Liver (tissue), 9 donors: ENCODE measurements around the gene SHC3. TPM values are rescaled to one million over a fixed set of nuclear protein-coding genes. Genes with fewer than 3 reads are reported as not detected.

Source experiments
- DNase-seq: peaks from one replicate; pipeline ENCODE4 v3.0.0-alpha.2; 2017; ENCODE audit warnings: low spot score
- H3K27ac ChIP-seq, 2 donors: one replicate each; pipeline ENCODE4 v1.7.0; 2013; ENCODE audit warnings: inconsistent platforms in 2 of 2, low read length in 2 of 2, control low read depth in 1 of 2, low read depth in 1 of 2, mild to moderate bottlenecking in 1 of 2
- H3K27me3 ChIP-seq, 4 donors: one replicate each; pipeline versions ENCODE4 v1.6.1 to v1.7.0; 2013; ENCODE audit warnings: low read length in 3 of 4, inconsistent platforms in 1 of 4, mild to moderate bottlenecking in 1 of 4, moderate library complexity in 1 of 4; ENCODE audit not compliant: control insufficient read depth in 4 of 4, insufficient read depth in 4 of 4
- H3K36me3 ChIP-seq, 4 donors: one replicate each; pipeline versions ENCODE4 v1.6.1 to v1.7.0; 2013; ENCODE audit warnings: low read length in 3 of 4, mild to moderate bottlenecking in 3 of 4, low read depth in 1 of 4, moderate library complexity in 1 of 4; ENCODE audit not compliant: control insufficient read depth in 4 of 4, insufficient read depth in 3 of 4
- H3K4me1 ChIP-seq, 4 donors: one replicate each; pipeline versions ENCODE4 v1.6.1 to v1.7.0; 2013; ENCODE audit warnings: low read length in 3 of 4, mild to moderate bottlenecking in 3 of 4, moderate library complexity in 1 of 4; ENCODE audit not compliant: control insufficient read depth in 4 of 4, insufficient read depth in 4 of 4
- H3K4me3 ChIP-seq, 3 donors: one replicate each; pipeline versions ENCODE4 v1.6.1 to v1.7.0; 2013; ENCODE audit warnings: low read length in 3 of 3, control low read depth in 1 of 3, low read depth in 1 of 3, mild to moderate bottlenecking in 1 of 3
- H3K9ac ChIP-seq, 2 donors: one replicate each; pipeline ENCODE4 v1.7.0; 2013; ENCODE audit warnings: low read length in 2 of 2, mild to moderate bottlenecking in 2 of 2, moderate library complexity in 2 of 2, control low read depth in 1 of 2, low read depth in 1 of 2
- H3K9me3 ChIP-seq, 4 donors: one replicate each; pipeline versions ENCODE4 v1.6.1 to v1.7.0; 2013; ENCODE audit warnings: low read length in 3 of 4; ENCODE audit not compliant: control insufficient read depth in 4 of 4
- CTCF ChIP-seq: fragments of 150-350 bp; IDR thresholded peaks from 2 replicates; pipeline ENCODE4 v1.5.1; 2017; ENCODE audit warnings: improper control_type of control experiment, low read depth, low read length; ENCODE audit not compliant: missing input control
- EGR1 ChIP-seq, 2 donors: IDR thresholded peaks; 2 replicates each; pipeline ENCODE4 v1.6.1; 2016 to 2018; ENCODE audit warnings: antibody characterized with exemption in 2 of 2, low read depth in 2 of 2
- FOXA1 ChIP-seq: IDR thresholded peaks from 2 replicates; pipeline ENCODE4 v1.6.1; 2016; ENCODE audit warnings: antibody characterized with exemption
- FOXA2 ChIP-seq: IDR thresholded peaks from 2 replicates; pipeline ENCODE4 v1.6.1; 2016; ENCODE audit warnings: antibody characterized with exemption
- GABPA ChIP-seq, 2 donors: IDR thresholded peaks in 1 of 2; conservative IDR thresholded peaks in 1 of 2; 2 replicates each; pipeline ENCODE4 v1.6.1; 2016; ENCODE audit warnings: antibody characterized with exemption in 2 of 2, mild to moderate bottlenecking in 1 of 2, moderate library complexity in 1 of 2
- HNF4A ChIP-seq, 2 donors: conservative IDR thresholded peaks; 2 replicates each; pipeline ENCODE4 v1.6.1; 2016; ENCODE audit warnings: antibody characterized with exemption in 2 of 2, mild to moderate bottlenecking in 2 of 2
- HNF4G ChIP-seq: IDR thresholded peaks from 2 replicates; pipeline ENCODE4 v1.6.1; 2016; ENCODE audit warnings: antibody characterized with exemption
- JUND ChIP-seq, 2 donors: IDR thresholded peaks; 2 replicates each; pipeline ENCODE4 v1.6.1; 2016; ENCODE audit warnings: antibody characterized with exemption in 2 of 2
- NR2F2 ChIP-seq: IDR thresholded peaks from 2 replicates; pipeline ENCODE4 v1.6.1; 2016; ENCODE audit warnings: antibody characterized with exemption
- RAD21 ChIP-seq, 2 donors: IDR thresholded peaks; 2 replicates each; pipeline ENCODE4 v1.6.1; 2016; ENCODE audit warnings: antibody characterized with exemption in 2 of 2, mild to moderate bottlenecking in 2 of 2
- RXRA ChIP-seq, 2 donors: IDR thresholded peaks; 2 replicates each; pipeline ENCODE4 v1.6.1; 2017 to 2018; ENCODE audit warnings: antibody characterized with exemption in 2 of 2, mild to moderate bottlenecking in 1 of 2
- SP1 ChIP-seq: IDR thresholded peaks from 2 replicates; pipeline ENCODE4 v1.6.1; 2018; ENCODE audit warnings: antibody characterized with exemption, mild to moderate bottlenecking
- TAF1 ChIP-seq: conservative IDR thresholded peaks from 2 replicates; pipeline ENCODE4 v1.6.1; 2016; ENCODE audit warnings: antibody characterized with exemption, mild to moderate bottlenecking
- YY1 ChIP-seq: IDR thresholded peaks from 2 replicates; pipeline ENCODE4 v1.6.1; 2016; ENCODE audit warnings: antibody characterized with exemption, mild to moderate bottlenecking
- ZBTB33 ChIP-seq: IDR thresholded peaks from 2 replicates; pipeline ENCODE4 v1.6.1; 2016; ENCODE audit warnings: antibody characterized with exemption
- WGBS: extraction: QIAGEN DNeasy Blood & Tissue Kit; methylation state at CpG from one replicate; pipeline ENCODE4 v1.1.7; 2013; 5-methylcytosine and 5-hydroxymethylcytosine counted together
- polyA plus RNA-seq, 2 donors: library from polyadenylated mRNA; stranded (reverse) in 1 of 2; unstranded in 1 of 2; fragments of 200-250 nt in 1 of 2; fragments of >200 nt in 1 of 2; fragmentation: Nextera tagmentation in 1 of 2; extraction: Ambion mirVana in 1 of 2; gene quantifications; one replicate each; pipeline versions ENCODE4 v1.2.1 to v1.2.3, GENCODE V29; 2013 to 2015
- total RNA-seq, 2 donors: library from RNA; depleted of rRNA; stranded (reverse); fragments of >200 nt; gene quantifications; one replicate each; pipeline ENCODE4 v1.2.3, GENCODE V29; 2014
- TF ChIP-seq, protein P1 (sequence below): IDR thresholded peaks from 2 replicates; pipeline ENCODE4 v1.6.1; 2016; ENCODE audit warnings: antibody characterized with exemption, mild to moderate bottlenecking
- donor health status: healthy.
- donor health status: healthy.
- donor health status: healthy.
- donor health status: healthy.
- donor health status: healthy.

SHC3 gene
- total and polyA plus RNA-seq, 4 donors: 0.03 to 0.08 (median 0.04) TPM

- TF ChIP-seq RAD21 (IDR thresholded peaks at IDR 0.05) (no peak), JUND (IDR thresholded peaks at IDR 0.05) (no peak)
Observed at GRCh38 chr9:89154651-89155336, 23.8 kb downstream of the SHC3 start (continued).

GRCh38 chr9:89154218-89154617, 24.4 kb downstream of the SHC3 start:
- Histone ChIP-seq H3K9ac (no peak overlapping the region), H3K9me3 (no peaks in the 10 kb centered on the region), H3K4me1 (no peaks in the 10 kb centered on the region), H3K36me3 (no peaks in the 10 kb centered on the region), H3K27ac (no peak overlapping the region), H3K4me3 (no peak overlapping the region), H3K27me3 (no peaks in the 10 kb centered on the region)
- 73% methylated on average over 4 of the region's 4 CpGs for whole genome bisulfite sequencing
- DNase-seq: no peak
- TF ChIP-seq FOXA1: no peak
- TF ChIP-seq RAD21 (IDR thresholded peaks at IDR 0.05): no peak
- no peak for TF ChIP-seq HNF4G
- TF ChIP-seq HNF4A (conservative IDR thresholded peaks at IDR 0.05): no peak
- no peak for TF ChIP-seq FOXA2
- TF ChIP-seq NR2F2: no peak
- TF ChIP-seq ZBTB33: no peak
- TF ChIP-seq, protein P1, sequence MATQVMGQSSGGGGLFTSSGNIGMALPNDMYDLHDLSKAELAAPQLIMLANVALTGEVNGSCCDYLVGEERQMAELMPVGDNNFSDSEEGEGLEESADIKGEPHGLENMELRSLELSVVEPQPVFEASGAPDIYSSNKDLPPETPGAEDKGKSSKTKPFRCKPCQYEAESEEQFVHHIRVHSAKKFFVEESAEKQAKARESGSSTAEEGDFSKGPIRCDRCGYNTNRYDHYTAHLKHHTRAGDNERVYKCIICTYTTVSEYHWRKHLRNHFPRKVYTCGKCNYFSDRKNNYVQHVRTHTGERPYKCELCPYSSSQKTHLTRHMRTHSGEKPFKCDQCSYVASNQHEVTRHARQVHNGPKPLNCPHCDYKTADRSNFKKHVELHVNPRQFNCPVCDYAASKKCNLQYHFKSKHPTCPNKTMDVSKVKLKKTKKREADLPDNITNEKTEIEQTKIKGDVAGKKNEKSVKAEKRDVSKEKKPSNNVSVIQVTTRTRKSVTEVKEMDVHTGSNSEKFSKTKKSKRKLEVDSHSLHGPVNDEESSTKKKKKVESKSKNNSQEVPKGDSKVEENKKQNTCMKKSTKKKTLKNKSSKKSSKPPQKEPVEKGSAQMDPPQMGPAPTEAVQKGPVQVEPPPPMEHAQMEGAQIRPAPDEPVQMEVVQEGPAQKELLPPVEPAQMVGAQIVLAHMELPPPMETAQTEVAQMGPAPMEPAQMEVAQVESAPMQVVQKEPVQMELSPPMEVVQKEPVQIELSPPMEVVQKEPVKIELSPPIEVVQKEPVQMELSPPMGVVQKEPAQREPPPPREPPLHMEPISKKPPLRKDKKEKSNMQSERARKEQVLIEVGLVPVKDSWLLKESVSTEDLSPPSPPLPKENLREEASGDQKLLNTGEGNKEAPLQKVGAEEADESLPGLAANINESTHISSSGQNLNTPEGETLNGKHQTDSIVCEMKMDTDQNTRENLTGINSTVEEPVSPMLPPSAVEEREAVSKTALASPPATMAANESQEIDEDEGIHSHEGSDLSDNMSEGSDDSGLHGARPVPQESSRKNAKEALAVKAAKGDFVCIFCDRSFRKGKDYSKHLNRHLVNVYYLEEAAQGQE: no peak
- no peak for TF ChIP-seq JUND (IDR thresholded peaks at IDR 0.05)
- no peak for TF ChIP-seq EGR1 (IDR thresholded peaks at IDR 0.05; ENCODE audit: low read depth in 2 of 2)
- TF ChIP-seq CTCF: no peak

GRCh38 chr9:89153232-89154017, 25.2 kb downstream of the SHC3 start:
- Histone ChIP-seq H3K4me1 (no peaks in the 10 kb centered on the region), H3K4me3 (no peak overlapping the region), H3K9me3 (no peaks in the 10 kb centered on the region), H3K27ac (no peak overlapping the region), H3K36me3 (no peaks in the 10 kb centered on the region), H3K27me3 (no peaks in the 10 kb centered on the region), H3K9ac (no peak overlapping the region)
- 78% methylated on average over 14 of the region's 14 CpGs for WGBS
- no peak for DNase-seq
- TF ChIP-seq EGR1 (IDR thresholded peaks at IDR 0.05; ENCODE audit: low read depth in 2 of 2) (no peak), FOXA1 (no peak), TAF1 (no peak), HNF4A (conservative IDR thresholded peaks at IDR 0.05) (no peak), FOXA2 (no peak), ZBTB33 (no peak), YY1 (no peak), SP1 (no peak), GABPA (IDR thresholded peaks at IDR 0.05 in 1 of 2, conservative IDR thresholded peaks at IDR 0.05 in 1 of 2) (no peak), CTCF (no peak), RXRA (IDR thresholded peaks at IDR 0.05) (no peak), NR2F2 (no peak)
